HepG2 (cell line): Measurements from ENCODE around the gene ATF1. TPM values are rescaled to one million over a fixed set of nuclear protein-coding genes. Genes with fewer than 3 reads are reported as not detected.

Experiments used
- ATAC-seq: fragments of 200-7000 bp; cut with Tn5 transposase; 3 replicates; pipeline ENCODE4 v1.9.1; 2020; ENCODE audit warnings: mild to moderate bottlenecking, moderate library complexity
- BruUV-seq: library from RNA; stranded (reverse); fragments of 400-500 nt; replicated peaks from 2 replicates; lab custom pipeline; 2021; lab: Mats Ljungman, UMichigan
- CTCF ChIA-PET: fragments of 300-600 bp; formaldehyde crosslinking; extraction: SDS; loops from one replicate; lab custom pipeline; 2021; ENCODE audit warnings: low total read pairs, inconsistent platforms, low intra/inter-chr PET ratio; lab: Yijun Ruan, JAX
- POLR2A ChIA-PET: fragments of 350-600 bp; sonication (Branson Sonifier 250); formaldehyde crosslinking; loops from one replicate; lab custom pipeline; 2020; ENCODE audit warnings: antibody characterized with exemption, inconsistent platforms; lab: Yijun Ruan, JAX
- DNase-seq: peaks from one replicate; pipeline ENCODE4 v3.0.0-alpha.2; 2015; ENCODE audit warnings: low spot score
- FAIRE-seq: peaks from 3 replicates; lab custom pipeline; 2011; peaks lifted over from hg19 to GRCh38; lab: Jason Lieb, UNC
- H2AFZ ChIP-seq: one replicate; pipeline ENCODE4 v1.6.1; 2011; ENCODE audit warnings: low read length, inconsistent platforms
- H3K27ac ChIP-seq: fragments of 300-600 bp; 3 replicates; pipeline ENCODE4 v1.8.0; 2011; ENCODE audit warnings: mixed run types, mild to moderate bottlenecking, mixed read lengths, low read length, inconsistent platforms; ENCODE audit not compliant: insufficient read depth; ENCODE audit errors: extremely low read length
- H3K27me3 ChIP-seq, 2 experiments: fragments of 200-600 bp in 1 of 2; 2 replicates in 1 of 2; 3 replicates in 1 of 2; pipeline versions ENCODE4 v1.6.0 to v1.8.0; 2011; ENCODE audit warnings: low read length in 2 of 2, mild to moderate bottlenecking in 2 of 2, moderate library complexity in 2 of 2, inconsistent platforms in 1 of 2; ENCODE audit not compliant: insufficient read depth in 2 of 2, control insufficient read depth in 1 of 2
- H3K36me3 ChIP-seq, 2 experiments: fragments of 200-600 bp in 1 of 2; replicated peaks in 1 of 2; 2 replicates in 1 of 2; 3 replicates in 1 of 2; pipeline versions ENCODE4 v1.5.1 to v1.8.0; 2011; ENCODE audit warnings: low read length in 2 of 2, inconsistent platforms in 1 of 2; ENCODE audit not compliant: insufficient read depth in 2 of 2, control insufficient read depth in 1 of 2
- H3K4me1 ChIP-seq: 2 replicates; pipeline ENCODE4 v1.5.1; 2012; ENCODE audit warnings: low read length, inconsistent platforms; ENCODE audit not compliant: insufficient read depth
- H3K4me2 ChIP-seq: 2 replicates; pipeline ENCODE4 v1.6.0; 2011; ENCODE audit warnings: low read depth, low read length, inconsistent platforms
- H3K4me3 ChIP-seq, 3 experiments: fragments of 200-600 bp in 1 of 3; sonication (generic), shearing (Covaris generic) in 1 of 3; replicated peaks in 1 of 3; 2 replicates each; pipeline ENCODE4 v1.5.1; 2011 to 2016; ENCODE audit warnings: low read length in 3 of 3, inconsistent platforms in 2 of 3, low read depth in 2 of 3, mild to moderate bottlenecking in 2 of 3, control low read depth in 1 of 3, mixed read lengths in 1 of 3; ENCODE audit not compliant: insufficient read depth in 1 of 3
- H3K79me2 ChIP-seq: one replicate; pipeline ENCODE4 v1.6.1; 2011; ENCODE audit warnings: low read length, inconsistent platforms; ENCODE audit not compliant: insufficient read depth
- H3K9ac ChIP-seq: 2 replicates; pipeline ENCODE4 v1.6.0; 2011; ENCODE audit warnings: mild to moderate bottlenecking, low read depth, low read length, inconsistent platforms; ENCODE audit not compliant: insufficient read depth
- H3K9me3 ChIP-seq: 2 replicates; pipeline ENCODE4 v1.5.1; 2012; ENCODE audit warnings: mild to moderate bottlenecking, low read length
- H4K20me1 ChIP-seq: 2 replicates; pipeline ENCODE4 v1.6.0; 2011; ENCODE audit warnings: inconsistent platforms, mild to moderate bottlenecking, low read length, moderate library complexity; ENCODE audit not compliant: insufficient read depth
- FOXO1 ChIP-seq: sonication (generic); formaldehyde crosslinking; IDR thresholded peaks from 2 replicates; pipeline ENCODE4 v1.4.0; 2020; ENCODE audit warnings: missing genetic modification reagents
- POGZ ChIP-seq: sonication (generic); formaldehyde crosslinking; IDR thresholded peaks from 2 replicates; pipeline ENCODE4 v1.4.0; 2020; ENCODE audit warnings: mild to moderate bottlenecking, missing genetic modification reagents
- PRDM4 ChIP-seq: sonication (generic); formaldehyde crosslinking; IDR thresholded peaks from 2 replicates; pipeline ENCODE4 v1.9.0; 2021; ENCODE audit warnings: missing genetic modification reagents, borderline replicate concordance
- ZNF121 ChIP-seq: sonication (generic); formaldehyde crosslinking; IDR thresholded peaks from 2 replicates; pipeline ENCODE4 v1.5.0; 2020; ENCODE audit warnings: mild to moderate bottlenecking, missing genetic modification reagents
- ZNF740 ChIP-seq: sonication (generic); formaldehyde crosslinking; IDR thresholded peaks from 2 replicates; pipeline ENCODE4 v1.4.0; 2020; ENCODE audit warnings: missing genetic modification reagents
- WGBS: methylation state at CpG from one replicate; pipeline ENCODE4 v1.1.6; 2017; ENCODE audit warnings: low lambda C conversion rate; 5-methylcytosine and 5-hydroxymethylcytosine counted together
- in situ Hi-C: cut with HindIII; loops from 2 replicates; pipeline ENCODE4 v1.10.0; 2017; ENCODE audit warnings: low pct_unique_long_range_greater_than_20kb; ENCODE audit not compliant: extremely low pct_ligation_motif_present
- intact Hi-C: fragments of 100-400 bp; cut with micrococcal nuclease; formaldehyde crosslinking; loops from one replicate; pipeline ENCODE4 v1.10.0; 2022; ENCODE audit not compliant: unreplicated experiment
- polyA plus RNA-seq, 8 experiments: library from polyadenylated mRNA; depleted of rRNA in 3 of 8; stranded (reverse) in 7 of 8; unstranded in 1 of 8; fragments of >200 nt; fragmentation: Illumina TruSeq in 4 of 8; extraction: Trizol in 4 of 8; gene quantifications; 2 replicates each; pipeline versions ENCODE4 v1.2.1 to v1.2.3, GENCODE V29; 2011 to 2016; ENCODE audit warnings: low read depth in 4 of 8, missing spikeins in 1 of 8, mixed read lengths in 1 of 8; ENCODE audit not compliant: insufficient read depth in 1 of 8
- total RNA-seq, 5 experiments: library from RNA; depleted of rRNA; stranded (reverse); fragments of >200 nt; fragmentation: Illumina TruSeq; extraction: Trizol; gene quantifications; 2 replicates each; pipeline ENCODE4 v1.2.3, GENCODE V29; 2016; ENCODE audit warnings: low read depth in 1 of 5

ATF1 gene
- total and polyA plus RNA-seq, 2 of the 13 experiments (the other 11 are each of a cell fraction or from before 2014, with no cell fraction given), result 29.3 to 52.0 TPM

- TF ChIP-seq ZNF740 (CRISPR knock-in tag) (no peak), PRDM4 (CRISPR knock-in tag) (no peak)
Observed at GRCh38 chr12:50775251-50775650, 11.3 kb downstream of the ATF1 start (continued).

GRCh38 chr12:50776749-50777728 is 13.1 kb downstream of the ATF1 start:
- Histone ChIP-seq H3K79me2 (peaks cover 49% of the 10 kb centered on the region), H3K9me3 (no peaks in the 10 kb centered on the region), H3K27me3 (no peaks in the 10 kb centered on the region), H3K4me3 (no peak overlapping the region), H3K9ac (no peak overlapping the region), H3K4me1 (peaks cover 12% of the 10 kb centered on the region), H3K36me3 (peaks cover 2 to 3% of the 10 kb centered on the region in 2 experiments; a peak in 2 of 5 replicates), H3K4me2 (no peak overlapping the region), H3K27ac (no peak overlapping the region), H4K20me1 (no peaks in the 10 kb centered on the region), H2AFZ (no peak overlapping the region)
- ATAC-seq (no peak), FAIRE-seq (no peak), DNase-seq (no peak)
- no TSS peak for BruUV-seq
- intact Hi-C loops (loop anchor here (1.0 kb wide), 1 partner anchor 11 kb away; no protein-coding TSS in a partner anchor), in situ Hi-C loops (no loop called here)
- CTCF ChIA-PET, result no interaction called here
- TF ChIP-seq POGZ (CRISPR knock-in tag) (no peak), FOXO1 (CRISPR knock-in tag) (no peak), ZNF121 (peak; percentile 77; the same call in 1 of the 2 replicates)
- WGBS, result 97% methylated on average over 9 of the region's 9 CpGs
- POLR2A ChIA-PET, result interaction anchor here (1.4 to 1.8 kb wide), 2 partner anchors 10 to 13 kb away, joined by 5 read pairs; partner anchors contain the start of gene ATF1
